HEK293T (cell line): Measurements from ENCODE around the gene SRRD.

Experiments
- CTCF ChIA-PET: fragments of 350-600 bp; formaldehyde crosslinking; extraction: SDS; loops from one replicate; lab custom pipeline; 2021; ENCODE audit warnings: antibody characterized with exemption, inconsistent platforms; lab: Yijun Ruan, JAX
- POLR2A ChIA-PET: fragments of 350-600 bp; formaldehyde crosslinking; extraction: SDS; loops from one replicate; lab custom pipeline; 2020; ENCODE audit warnings: antibody characterized with exemption, inconsistent platforms; lab: Yijun Ruan, JAX
- DNase-seq: peaks from one replicate; pipeline ENCODE4 v3.0.0; 2012; ENCODE audit warnings: mixed read lengths; ENCODE audit errors: extremely low spot score
- ARNT ChIP-seq: fragments of 450-650 bp; IDR thresholded peaks from 2 replicates; pipeline ENCODE4 v1.6.1; 2017; ENCODE audit warnings: mild to moderate bottlenecking
- BHLHE40 ChIP-seq: fragments of 450-650 bp; IDR thresholded peaks from 2 replicates; pipeline ENCODE4 v1.6.1; 2016; ENCODE audit warnings: mild to moderate bottlenecking, moderate library complexity, borderline replicate concordance
- CTBP1 ChIP-seq: fragments of 450-650 bp; IDR thresholded peaks from 2 replicates; pipeline ENCODE4 v1.6.1; 2016; ENCODE audit warnings: borderline replicate concordance
- ELF4 ChIP-seq: fragments of 450-650 bp; IDR thresholded peaks from 2 replicates; pipeline ENCODE4 v1.6.1; 2017; ENCODE audit warnings: antibody characterized with exemption
- FOXA1 ChIP-seq: fragments of 450-650 bp; IDR thresholded peaks from 2 replicates; pipeline ENCODE4 v1.6.1; 2016; ENCODE audit warnings: mild to moderate bottlenecking
- FOXK2 ChIP-seq: fragments of 450-650 bp; IDR thresholded peaks from 2 replicates; pipeline ENCODE4 v1.6.1; 2016; ENCODE audit warnings: mild to moderate bottlenecking
- FOXM1 ChIP-seq: fragments of 450-650 bp; IDR thresholded peaks from 2 replicates; pipeline ENCODE4 v1.6.1; 2017; ENCODE audit warnings: mild to moderate bottlenecking, borderline replicate concordance
- HDGF ChIP-seq: fragments of 450-650 bp; IDR thresholded peaks from 2 replicates; pipeline ENCODE4 v1.6.1; 2017; ENCODE audit warnings: antibody characterized with exemption, borderline replicate concordance
- L3MBTL2 ChIP-seq: fragments of 450-650 bp; conservative IDR thresholded peaks from 2 replicates; pipeline ENCODE4 v1.6.1; 2016; ENCODE audit warnings: mild to moderate bottlenecking
- LEF1 ChIP-seq: fragments of 450-650 bp; IDR thresholded peaks from 2 replicates; pipeline ENCODE4 v1.6.1; 2017; ENCODE audit warnings: mild to moderate bottlenecking, borderline replicate concordance
- NFRKB ChIP-seq: fragments of 450-650 bp; IDR thresholded peaks from 2 replicates; pipeline ENCODE4 v1.6.1; 2016; ENCODE audit warnings: mild to moderate bottlenecking, moderate library complexity
- SP1 ChIP-seq: fragments of 450-650 bp; IDR thresholded peaks from 2 replicates; pipeline ENCODE4 v1.6.1; 2017
- SUZ12 ChIP-seq: fragments of 450-650 bp; IDR thresholded peaks from 2 replicates; pipeline ENCODE4 v1.6.1; 2016; ENCODE audit warnings: mild to moderate bottlenecking
- TARDBP ChIP-seq: fragments of 450-650 bp; IDR thresholded peaks from 2 replicates; pipeline ENCODE4 v1.6.1; 2016
- ZNF384 ChIP-seq: fragments of 450-650 bp; IDR thresholded peaks from 2 replicates; pipeline ENCODE4 v1.6.1; 2016
- TF ChIP-seq, protein P1 (sequence below): fragments of 450-650 bp; IDR thresholded peaks from 2 replicates; pipeline ENCODE4 v1.6.1; 2016

SRRD gene

DNA sequence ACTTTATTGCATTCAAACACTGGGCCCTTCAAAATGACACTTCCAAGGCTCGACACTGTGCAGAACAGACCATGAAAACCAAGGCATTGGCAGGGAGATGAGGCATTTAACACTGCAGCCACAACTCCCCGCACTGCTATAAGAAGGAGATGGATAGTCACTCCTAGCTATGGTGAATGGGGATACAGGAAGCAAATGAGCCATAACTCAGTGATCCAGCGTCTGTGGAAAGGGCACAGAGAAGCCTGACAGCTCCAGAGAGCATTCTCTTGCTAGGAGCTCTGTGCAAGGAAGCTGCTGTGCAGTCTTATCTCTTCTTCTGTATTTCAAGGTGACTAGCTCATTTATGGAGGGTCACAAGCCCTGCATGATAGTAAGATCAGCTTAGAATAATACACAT is 21.0 kb upstream of the SRRD start:
- no peak for TF ChIP-seq HDGF
- no peak for DNase-seq
- POLR2A ChIA-PET: no interaction called here
- CTCF ChIA-PET: interaction anchor here (0.9 to 3.8 kb wide), 3 partner anchors 14 to 67 kb away, joined by 3 to 21 read pairs (median 4); no protein-coding TSS in a partner anchor

DNA sequence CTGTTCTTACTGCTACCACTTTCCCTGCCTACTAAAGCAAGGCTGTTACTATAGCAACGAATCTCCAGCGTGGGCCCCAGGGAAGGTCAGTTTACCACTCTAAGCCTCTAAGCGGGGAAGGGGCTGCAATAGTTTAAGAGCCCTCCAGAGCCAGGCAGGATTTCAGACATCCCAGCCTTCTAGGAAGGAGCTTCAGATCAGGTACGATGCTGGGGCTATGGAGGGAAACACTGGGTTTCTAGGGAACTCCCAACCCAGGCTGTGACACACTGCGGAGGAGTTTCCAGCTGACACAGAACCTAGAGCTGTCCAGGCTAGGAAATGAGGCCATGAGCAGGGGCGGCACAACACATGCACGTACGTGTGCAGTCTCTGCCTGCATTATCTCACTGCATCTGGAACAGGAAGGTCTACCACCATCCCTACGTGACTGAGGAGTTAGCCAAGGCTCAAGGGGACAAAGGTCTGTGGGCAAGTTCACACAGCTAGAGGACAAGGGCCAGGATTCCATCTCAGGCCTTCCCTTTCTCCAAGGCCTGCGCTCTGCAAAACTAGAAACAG is 20.5 kb upstream of the SRRD start:
- TF ChIP-seq FOXA1 (no peak), HDGF (no peak), ZNF384 (no peak), LEF1 (no peak), FOXK2 (no peak), SP1 (no peak), ARNT (no peak), CTBP1 (no peak), NFRKB (no peak), L3MBTL2 (no peak)
- CTCF ChIA-PET: interaction anchor here (0.9 to 3.8 kb wide), 2 partner anchors 14 to 65 kb away, joined by 3 to 21 read pairs; no protein-coding TSS in a partner anchor
- POLR2A ChIA-PET: interaction anchor here (3.2 kb wide), 1 partner anchor 20 kb away, joined by 9 read pairs; the partner anchor contains the start of genes HPS4 and SRRD
- no peak for DNase-seq

DNA sequence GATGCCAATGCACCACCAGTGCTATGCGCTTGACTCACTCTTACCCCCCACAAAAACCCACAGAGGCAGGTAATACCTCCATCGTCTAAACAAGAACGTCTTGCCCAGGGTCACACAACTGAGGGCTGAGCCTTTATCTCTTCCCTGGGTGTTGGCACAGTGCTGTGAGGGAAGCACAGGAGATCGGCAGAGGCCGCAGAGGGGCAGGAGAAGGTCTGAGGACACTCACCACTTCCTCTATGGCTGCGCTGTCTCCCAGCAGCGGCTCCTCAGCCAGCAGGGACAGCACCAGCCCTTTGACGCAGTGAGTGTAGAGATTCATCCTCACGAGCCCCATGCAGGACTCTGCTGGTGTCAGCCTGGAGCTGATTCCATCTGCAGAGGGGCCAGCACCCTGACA is 20.0 kb upstream of the SRRD start:
- ChIA-PET CTCF (no interaction called here), POLR2A (interaction anchor here (3.2 kb wide), 1 partner anchor 20 kb away, joined by 9 read pairs; the partner anchor contains the start of genes HPS4 and SRRD)
- no peak for DNase-seq
- TF ChIP-seq FOXA1 (no peak), NFRKB (no peak), L3MBTL2 (no peak), HDGF (no peak), SP1 (no peak), CTBP1 (no peak), ARNT (no peak)
- TF ChIP-seq, protein P1, sequence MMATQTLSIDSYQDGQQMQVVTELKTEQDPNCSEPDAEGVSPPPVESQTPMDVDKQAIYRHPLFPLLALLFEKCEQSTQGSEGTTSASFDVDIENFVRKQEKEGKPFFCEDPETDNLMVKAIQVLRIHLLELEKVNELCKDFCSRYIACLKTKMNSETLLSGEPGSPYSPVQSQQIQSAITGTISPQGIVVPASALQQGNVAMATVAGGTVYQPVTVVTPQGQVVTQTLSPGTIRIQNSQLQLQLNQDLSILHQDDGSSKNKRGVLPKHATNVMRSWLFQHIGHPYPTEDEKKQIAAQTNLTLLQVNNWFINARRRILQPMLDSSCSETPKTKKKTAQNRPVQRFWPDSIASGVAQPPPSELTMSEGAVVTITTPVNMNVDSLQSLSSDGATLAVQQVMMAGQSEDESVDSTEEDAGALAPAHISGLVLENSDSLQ: no peak

DNA sequence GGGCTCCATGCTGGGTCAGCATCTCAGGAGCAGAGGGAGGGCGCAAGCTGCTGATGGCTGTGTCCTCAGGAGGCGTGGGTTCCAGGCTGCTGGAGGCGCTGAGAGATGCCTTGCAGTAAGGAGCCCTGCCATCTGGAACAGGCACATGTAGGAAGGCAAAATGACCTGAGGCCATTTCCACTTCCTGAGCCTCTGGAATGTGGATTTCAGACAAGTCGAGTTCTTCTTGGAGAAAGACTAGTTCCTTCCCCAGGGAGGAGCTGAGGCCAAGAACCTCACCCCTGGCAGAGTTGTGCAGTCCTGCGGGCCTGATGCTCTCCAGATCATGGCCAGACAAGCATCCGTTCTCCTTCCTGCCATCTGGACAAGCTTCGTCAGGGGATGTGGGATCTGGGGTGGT is 19.4 kb upstream of the SRRD start:
- POLR2A ChIA-PET: interaction anchor here (3.2 kb wide), 1 partner anchor 19 kb away, joined by 9 read pairs; the partner anchor contains the start of genes HPS4 and SRRD
- TF ChIP-seq L3MBTL2 (no peak), ZNF384 (no peak), FOXM1 (no peak), SUZ12 (no peak), NFRKB (no peak), ARNT (no peak), TARDBP (no peak), CTBP1 (no peak), HDGF (no peak), FOXA1 (no peak), BHLHE40 (no peak), LEF1 (no peak)
- TF ChIP-seq, protein P1: no peak
- CTCF ChIA-PET: interaction anchor here (0.7 kb wide), 1 partner anchor 45 kb away, joined by 3 read pairs; no protein-coding TSS in a partner anchor
- DNase-seq: no peak

DNA sequence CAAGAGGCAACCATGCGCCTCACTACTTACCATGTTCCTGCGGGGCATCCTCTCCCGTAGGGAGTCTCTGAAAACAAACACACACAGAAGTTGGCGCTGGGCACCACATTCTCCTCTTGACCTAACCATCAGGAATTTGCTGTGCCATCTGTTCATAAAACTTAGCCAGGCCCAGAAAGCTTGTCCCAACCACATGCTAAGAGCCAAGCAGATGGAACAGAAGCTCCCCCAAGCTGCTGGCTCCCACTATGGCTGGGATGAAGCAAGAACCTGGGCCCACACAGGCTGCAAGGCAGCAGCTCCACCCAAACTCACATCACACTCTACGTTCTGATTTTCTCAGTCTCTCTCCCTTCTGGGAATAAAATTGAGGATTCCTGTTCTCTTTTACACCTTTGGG is 17.5 kb upstream of the SRRD start:
- TF ChIP-seq TARDBP: no peak
- no peak for TF ChIP-seq SP1
- TF ChIP-seq L3MBTL2: no peak
- TF ChIP-seq FOXM1: no peak
- TF ChIP-seq, protein P1: no peak
- TF ChIP-seq SUZ12: no peak
- no peak for TF ChIP-seq BHLHE40
- TF ChIP-seq FOXK2: no peak
- no peak for TF ChIP-seq FOXA1
- no peak for TF ChIP-seq ARNT
- no peak for TF ChIP-seq NFRKB
- no peak for TF ChIP-seq ZNF384
- TF ChIP-seq HDGF: no peak
- no peak for TF ChIP-seq CTBP1
- TF ChIP-seq LEF1: no peak
- no peak for TF ChIP-seq ELF4
- DNase-seq: no peak
- ChIA-PET POLR2A (interaction anchor here (3.2 kb wide), 1 partner anchor 17 kb away, joined by 9 read pairs; the partner anchor contains the start of genes HPS4 and SRRD), CTCF (no interaction called here)

DNA sequence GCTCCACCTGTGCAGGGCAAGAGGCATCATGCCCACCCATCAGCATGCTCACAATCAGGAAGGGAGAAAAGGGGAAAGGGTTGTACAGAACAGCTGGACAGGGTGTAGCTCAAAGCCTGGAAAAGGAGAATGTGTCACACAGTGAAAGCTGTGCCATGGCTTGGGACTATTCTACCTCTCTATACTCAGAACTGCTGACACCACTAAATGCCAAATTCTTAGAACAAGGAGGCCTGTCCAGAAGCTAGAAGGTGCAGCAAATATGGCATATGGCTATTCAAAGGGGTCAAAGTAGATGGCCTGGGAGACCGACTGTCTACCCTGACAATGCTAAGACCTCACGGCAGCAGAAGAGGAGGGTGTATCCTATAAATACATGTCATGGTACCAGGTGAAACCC is 12.9 kb upstream of the SRRD start:
- ChIA-PET POLR2A (interaction anchor here (2.8 kb wide), 1 partner anchor 13 kb away, joined by 7 read pairs; the partner anchor contains the start of genes HPS4 and SRRD), CTCF (no interaction called here)
- TF ChIP-seq NFRKB: no peak
- TF ChIP-seq SUZ12: no peak
- TF ChIP-seq FOXA1: no peak
- TF ChIP-seq BHLHE40: no peak
- TF ChIP-seq ZNF384: no peak
- no peak for TF ChIP-seq TARDBP
- no peak for TF ChIP-seq FOXK2
- TF ChIP-seq L3MBTL2: no peak
- TF ChIP-seq ARNT: no peak
- TF ChIP-seq SP1: no peak
- TF ChIP-seq, protein P1: no peak
- TF ChIP-seq FOXM1: no peak
- no peak for TF ChIP-seq ELF4
- no peak for TF ChIP-seq HDGF
- no peak for DNase-seq
